HepG2 (cell line): ENCODE data around the gene SP6. TPM values are rescaled to one million over a fixed set of nuclear protein-coding genes. Genes with fewer than 3 reads are reported as not detected.

Source experiments
- ATAD3A ChIP-seq: sonication (generic); formaldehyde crosslinking; IDR thresholded peaks from 2 replicates; pipeline ENCODE4 v1.4.0; 2020; ENCODE audit warnings: missing genetic modification reagents
- ATF3 ChIP-seq: sonication (generic); formaldehyde crosslinking; IDR thresholded peaks from 2 replicates; pipeline ENCODE4 v1.4.0; 2020; ENCODE audit warnings: missing genetic modification reagents
- CTCF ChIP-seq: sonication (generic); formaldehyde crosslinking; IDR thresholded peaks from 2 replicates; pipeline ENCODE4 v1.5.0; 2020; ENCODE audit warnings: mild to moderate bottlenecking, missing genetic modification reagents, moderate library complexity
- FOXO1 ChIP-seq: sonication (generic); formaldehyde crosslinking; IDR thresholded peaks from 2 replicates; pipeline ENCODE4 v1.4.0; 2020; ENCODE audit warnings: missing genetic modification reagents
- IRF1 ChIP-seq: sonication (generic); formaldehyde crosslinking; IDR thresholded peaks from 2 replicates; pipeline ENCODE4 v1.4.0; 2020; ENCODE audit warnings: low read depth, mild to moderate bottlenecking, missing genetic modification reagents
- JDP2 ChIP-seq: sonication (generic); formaldehyde crosslinking; IDR thresholded peaks from 2 replicates; pipeline ENCODE4 v1.8.1; 2022; ENCODE audit warnings: missing genetic modification reagents, borderline replicate concordance
- MTF1 ChIP-seq: sonication (generic); formaldehyde crosslinking; IDR thresholded peaks from 2 replicates; pipeline ENCODE4 v1.5.0; 2020; ENCODE audit warnings: missing genetic modification reagents
- NFATC3 ChIP-seq: sonication (generic); formaldehyde crosslinking; IDR thresholded peaks from 2 replicates; pipeline ENCODE4 v1.5.1; 2020; ENCODE audit warnings: mild to moderate bottlenecking, missing genetic modification reagents
- NR2F2 ChIP-seq: IDR thresholded peaks from 2 replicates; pipeline ENCODE4 v1.6.1; 2012; ENCODE audit warnings: low read depth, inconsistent platforms, borderline replicate concordance
- RARA ChIP-seq: IDR thresholded peaks from 2 replicates; pipeline ENCODE4 v1.6.1; 2016; ENCODE audit warnings: missing genetic modification reagents, missing compliant biosample characterization
- RELA ChIP-seq: sonication (generic); formaldehyde crosslinking; IDR thresholded peaks from 2 replicates; pipeline ENCODE4 v1.4.0; 2020; ENCODE audit warnings: missing genetic modification reagents
- RERE ChIP-seq: IDR thresholded peaks from 2 replicates; pipeline ENCODE4 v1.6.1; 2016; ENCODE audit warnings: low read depth, missing genetic modification reagents, missing compliant biosample characterization
- TFDP2 ChIP-seq: sonication (generic); formaldehyde crosslinking; IDR thresholded peaks from 2 replicates; pipeline ENCODE4 v1.4.0; 2020; ENCODE audit warnings: missing genetic modification reagents
- TGIF2 ChIP-seq: IDR thresholded peaks from 2 replicates; pipeline ENCODE4 v1.6.1; 2016; ENCODE audit warnings: control low read depth, missing compliant biosample characterization
- ZKSCAN5 ChIP-seq: sonication (generic); formaldehyde crosslinking; IDR thresholded peaks from 2 replicates; pipeline ENCODE4 v1.5.1; 2020; ENCODE audit warnings: mild to moderate bottlenecking, missing genetic modification reagents
- ZNF101 ChIP-seq: sonication (generic); formaldehyde crosslinking; IDR thresholded peaks from 2 replicates; pipeline ENCODE4 v1.4.0; 2020; ENCODE audit warnings: mild to moderate bottlenecking, low read depth, missing genetic modification reagents, borderline replicate concordance
- ZNF790 ChIP-seq: sonication (generic); formaldehyde crosslinking; IDR thresholded peaks from 2 replicates; pipeline ENCODE4 v1.8.0; 2022; ENCODE audit warnings: missing genetic modification reagents, mild to moderate bottlenecking, borderline replicate concordance
- ZNF839 ChIP-seq: sonication (generic); formaldehyde crosslinking; IDR thresholded peaks from 2 replicates; pipeline ENCODE4 v1.4.0; 2020; ENCODE audit warnings: missing genetic modification reagents, mild to moderate bottlenecking, borderline replicate concordance
- ZSCAN21 ChIP-seq: sonication (generic); formaldehyde crosslinking; IDR thresholded peaks from 2 replicates; pipeline ENCODE4 v1.8.0; 2022; ENCODE audit warnings: mild to moderate bottlenecking, missing genetic modification reagents, moderate library complexity, borderline replicate concordance
- polyA plus RNA-seq, 8 experiments: library from polyadenylated mRNA; depleted of rRNA in 3 of 8; stranded (reverse) in 7 of 8; unstranded in 1 of 8; fragments of >200 nt; fragmentation: Illumina TruSeq in 4 of 8; extraction: Trizol in 4 of 8; gene quantifications; 2 replicates each; pipeline versions ENCODE4 v1.2.1 to v1.2.3, GENCODE V29; 2011 to 2016; ENCODE audit warnings: low read depth in 4 of 8, missing spikeins in 1 of 8, mixed read lengths in 1 of 8; ENCODE audit not compliant: insufficient read depth in 1 of 8
- total RNA-seq, 5 experiments: library from RNA; depleted of rRNA; stranded (reverse); fragments of >200 nt; fragmentation: Illumina TruSeq; extraction: Trizol; gene quantifications; 2 replicates each; pipeline ENCODE4 v1.2.3, GENCODE V29; 2016; ENCODE audit warnings: low read depth in 1 of 5

SP6 gene
- total and polyA plus RNA-seq, 2 of the 13 experiments (the other 11 are each of a cell fraction or from before 2014, with no cell fraction given), result 0.07 TPM

- TF ChIP-seq TGIF2 (CRISPR knock-in tag) (peak; percentile 55), RARA (CRISPR knock-in tag) (0 out of 2 replicates have a peak, but pooled peaks have one; percentile 19), IRF1 (CRISPR knock-in tag) (no peak), RELA (CRISPR knock-in tag) (peak; percentile 57; the same call in 1 of the 2 replicates), NFATC3 (CRISPR knock-in tag) (no peak), TFDP2 (CRISPR knock-in tag) (peak; percentile 84), CTCF (CRISPR knock-in tag) (peak; percentile 59), NR2F2 (0 out of 2 replicates have a peak, but pooled peaks have one; percentile 20), ATAD3A (no peak), RERE (CRISPR knock-in tag) (no peak), JDP2 (CRISPR knock-in tag) (no peak; the same call in 1 of the 2 replicates), ZNF790 (CRISPR knock-in tag) (no peak), MTF1 (CRISPR knock-in tag) (no peak), ZNF839 (peak; percentile 47; the same call in 1 of the 2 replicates), ZKSCAN5 (CRISPR knock-in tag) (no peak), ATF3 (peak; percentile 41; the same call in 1 of the 2 replicates), FOXO1 (CRISPR knock-in tag) (peak; percentile 74; the same call in 1 of the 2 replicates), ZNF101 (CRISPR knock-in tag) (no peak), ZSCAN21 (CRISPR knock-in tag) (peak; percentile 88; the same call in 1 of the 2 replicates)
Observed at GRCh38 chr17:47831003-47831933, 19.7 kb downstream of the SP6 start, which contains the start of the genes LRRC46 and MRPL10 (continued).
